Mucosa of gallbladder (tissue), 1 donor: Measurements from ENCODE around the gene IPO5. TPM values are rescaled to one million over a fixed set of nuclear protein-coding genes. Genes with fewer than 3 reads are reported as not detected.

ENCODE experiments used
- DNase-seq: peaks from one replicate; pipeline ENCODE4 v3.0.0-alpha.2; 2020; ENCODE audit warnings: low spot score
- total RNA-seq: library from RNA; stranded (reverse); gene quantifications from one replicate; pipeline ENCODE4 v1.2.1, GENCODE V29; 2021
- donor health status: DM: no; HTN: no; CAD: no.

The IPO5 gene
- total RNA-seq: 101 TPM

- DNase-seq: no peak
Observed at GRCh38 chr13:97953376-97953970, at the start of gene IPO5. TSS of gene IPO5 (plus strand) at chr13:97953675. CDS start at chr13:97976697, 23,022 bp downstream.

GRCh38 chr13:97904059-97904458, 49.4 kb upstream of the IPO5 start:
- no peak for DNase-seq

DNA sequence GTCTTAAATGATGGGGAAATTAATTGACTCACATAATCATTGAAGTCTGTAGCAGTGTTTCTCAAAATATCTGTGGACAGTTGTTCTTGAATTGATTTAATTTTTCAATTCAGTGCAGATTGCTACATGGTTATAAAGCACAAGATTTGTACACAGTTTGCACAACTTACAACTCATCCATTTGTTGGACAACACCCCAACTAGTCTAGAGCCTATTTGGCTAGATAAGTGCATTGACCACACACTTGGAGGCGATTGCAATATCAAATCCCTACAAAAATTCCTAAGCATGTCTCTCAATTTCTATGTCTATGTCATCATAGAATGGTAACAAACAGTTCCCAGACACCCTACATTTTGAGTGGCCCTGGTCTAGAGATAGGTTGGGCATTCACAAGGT, 48.0 kb upstream of the IPO5 start:
- DNase-seq: no peak

DNA sequence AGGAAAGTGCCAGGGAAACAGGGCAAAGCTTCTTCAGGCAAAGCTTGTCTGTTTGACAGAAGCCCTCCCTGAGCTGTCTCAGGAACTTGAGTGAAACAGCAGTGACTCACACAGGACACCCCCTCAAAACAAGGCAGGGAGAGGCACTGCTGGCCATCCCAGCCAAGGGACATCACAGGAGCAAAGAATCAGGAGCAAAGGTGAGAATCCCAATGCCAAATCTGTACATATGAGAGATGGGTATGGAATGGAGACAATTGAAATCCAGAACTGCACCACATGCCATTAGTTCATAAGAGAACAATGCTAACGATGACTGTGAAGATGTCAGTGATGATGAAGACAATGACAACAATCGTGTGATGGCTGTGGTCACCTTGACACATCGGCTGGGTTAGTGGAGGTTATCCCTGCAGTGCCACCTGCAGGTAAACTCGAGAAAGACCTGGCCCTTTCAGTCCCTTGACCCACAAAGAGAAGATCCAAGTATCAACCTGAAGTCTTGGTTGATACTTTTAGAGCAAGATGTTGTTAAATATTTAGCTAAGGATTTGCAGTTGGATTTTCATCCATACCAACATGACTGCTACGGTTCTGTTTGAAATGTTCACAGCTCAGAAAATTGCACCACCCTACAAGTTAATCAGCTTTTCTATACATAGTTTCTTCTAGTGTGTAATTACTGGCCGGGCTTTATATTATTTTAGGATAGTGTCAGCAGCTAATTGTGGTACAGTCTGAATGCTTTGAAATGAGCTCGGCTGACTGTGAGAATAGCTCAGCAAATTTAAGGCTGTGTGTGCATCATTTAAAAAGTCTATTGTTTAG, 42.0 kb upstream of the IPO5 start:
- no peak for DNase-seq

DNA sequence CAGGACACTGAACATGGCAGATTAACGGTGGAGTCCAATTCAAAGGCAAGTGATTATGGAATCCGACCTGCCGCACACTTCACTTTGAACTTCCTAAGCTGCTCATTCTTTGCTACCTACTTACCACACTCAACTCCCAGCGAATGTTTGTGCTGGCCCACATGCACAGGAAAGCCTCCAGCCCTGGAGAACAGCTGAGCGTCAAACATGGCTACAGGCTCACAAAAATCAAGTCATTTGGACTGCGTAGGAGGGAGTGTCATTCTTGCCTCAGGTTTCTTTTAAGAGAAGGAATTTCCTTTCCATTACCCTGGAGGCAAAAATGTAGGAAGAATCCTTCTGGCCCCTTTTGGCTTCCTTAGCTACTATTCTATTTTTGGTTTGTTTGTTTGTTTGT, 41.3 kb upstream of the IPO5 start:
- DNase-seq: no peak

DNA sequence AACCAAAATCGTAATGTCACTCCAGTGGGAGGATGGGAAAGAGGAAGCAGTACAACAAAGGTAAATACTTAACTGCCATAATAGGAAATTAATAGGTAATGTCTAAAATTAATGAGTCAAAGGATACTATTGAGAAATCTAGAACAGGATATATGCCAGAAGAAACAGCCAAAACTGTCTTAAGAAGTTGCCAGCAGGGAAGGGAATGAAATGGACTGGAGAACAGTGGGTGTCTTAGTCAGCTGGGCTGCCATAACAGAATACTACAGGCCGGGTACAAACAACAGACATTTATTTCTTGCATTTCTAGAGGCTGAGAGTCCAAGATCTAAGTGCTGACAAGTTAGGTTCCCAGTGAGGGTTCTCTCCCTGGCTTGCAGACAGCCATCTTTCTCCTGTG, 40.3 kb upstream of the IPO5 start:
- DNase-seq: no peak

DNA sequence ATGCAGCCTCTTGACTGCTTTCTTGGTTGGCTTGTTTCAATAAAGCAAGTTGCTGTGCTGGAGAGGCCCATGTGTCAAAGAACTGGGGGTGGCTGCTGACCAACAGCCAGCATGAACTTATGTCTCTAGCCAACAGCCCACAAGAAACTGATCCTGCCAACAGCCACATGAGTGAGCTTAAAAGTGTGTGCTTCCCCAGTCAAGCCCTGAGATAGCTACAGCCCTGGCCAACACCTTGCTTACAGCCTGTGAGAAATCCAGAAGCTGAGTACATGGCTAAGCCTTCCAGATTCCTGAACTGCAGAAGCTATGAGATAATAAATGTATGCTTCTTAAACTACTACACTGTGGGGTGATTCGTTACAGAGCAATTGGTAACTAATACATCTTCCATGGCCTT, 38.9 kb upstream of the IPO5 start:
- DNase-seq: no peak

- DNase-seq: no peak
Observed at GRCh38 chr13:97921176-97921816, 32.2 kb upstream of the IPO5 start.

- DNase-seq: no peak
Observed at GRCh38 chr13:97928301-97928700, 25.2 kb upstream of the IPO5 start.

DNA sequence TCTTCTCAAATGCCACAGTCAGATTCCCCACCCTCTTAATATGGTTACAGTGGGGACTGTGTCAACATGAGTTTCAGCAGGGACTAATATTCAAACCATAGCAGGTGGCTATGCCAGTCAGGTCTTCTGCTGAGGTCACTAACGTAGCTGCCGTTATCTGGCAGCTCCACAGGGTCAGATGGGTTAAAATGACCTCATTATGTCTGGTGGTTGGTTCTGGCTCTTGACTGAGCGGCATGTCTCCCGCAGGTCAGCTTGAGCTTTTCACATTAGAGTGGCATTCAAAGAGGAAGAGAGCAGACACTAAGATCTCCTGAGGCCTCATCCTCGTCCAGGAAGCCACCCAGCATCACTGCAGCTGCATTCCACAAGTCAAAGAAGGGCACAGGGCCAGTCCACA, 21.4 kb upstream of the IPO5 start:
- DNase-seq: no peak

GRCh38 chr13:97932647-97933046, 20.8 kb upstream of the IPO5 start:
- DNase-seq: no peak

- no peak for DNase-seq
Observed at GRCh38 chr13:97933776-97934175, 19.7 kb upstream of the IPO5 start.

- no peak for DNase-seq
Observed at GRCh38 chr13:97934590-97934989, 18.9 kb upstream of the IPO5 start.

DNA sequence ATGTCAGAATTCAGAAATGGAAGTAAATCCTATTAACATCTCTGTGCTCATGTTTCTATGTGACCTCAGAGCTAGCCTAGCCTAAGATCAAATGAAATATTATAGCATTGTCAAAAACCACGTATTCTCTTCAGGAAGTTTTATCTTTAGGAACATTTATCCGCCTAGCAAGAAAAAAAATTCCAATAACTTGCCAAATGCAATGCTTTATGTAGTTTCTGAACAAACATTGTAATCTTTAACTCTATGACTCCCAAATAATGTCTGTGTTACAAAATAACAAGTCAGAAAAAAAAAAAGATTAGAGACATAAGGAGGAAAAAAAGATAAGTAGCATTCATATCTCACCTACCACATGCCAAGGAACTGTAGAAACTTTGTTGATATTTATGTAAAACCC, 18.4 kb upstream of the IPO5 start:
- no peak for DNase-seq

GRCh38 chr13:97936036-97936435, 17.4 kb upstream of the IPO5 start:
- no peak for DNase-seq

DNA sequence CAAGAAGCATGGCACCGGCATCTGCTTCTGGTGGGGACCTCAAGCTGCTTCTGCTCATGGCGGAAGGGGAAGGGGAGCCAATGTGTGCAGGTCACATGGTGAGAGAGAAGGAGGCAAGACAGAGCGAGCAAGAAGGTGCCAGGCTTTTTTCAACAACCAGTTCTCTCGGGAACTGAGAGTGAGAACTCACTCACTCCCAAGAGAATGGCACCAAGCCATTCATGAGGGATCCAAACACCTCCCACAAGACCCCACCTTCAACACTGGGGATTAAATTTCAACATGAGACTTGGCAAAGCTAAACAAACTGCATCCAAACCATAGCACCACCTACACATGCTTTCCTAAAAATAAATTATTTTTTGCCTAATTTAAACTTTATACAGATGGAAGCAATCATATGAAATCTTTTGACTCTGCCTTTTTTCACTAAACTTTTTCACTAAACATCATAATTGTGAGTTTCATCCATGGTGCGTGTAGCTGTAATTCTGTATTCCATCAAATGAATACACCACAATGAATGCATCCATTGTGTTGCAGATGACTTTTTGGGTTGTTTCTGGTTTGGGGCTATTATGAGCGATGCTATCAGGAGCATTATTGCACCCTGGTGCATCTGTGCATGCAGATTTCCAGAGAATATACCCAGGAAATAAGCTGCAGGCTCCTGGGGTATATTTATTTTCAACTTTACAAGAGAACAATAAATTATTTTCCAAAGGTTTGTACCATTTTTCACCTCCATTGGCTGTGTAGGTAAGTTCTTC, 14.6 kb upstream of the IPO5 start:
- DNase-seq: no peak

DNA sequence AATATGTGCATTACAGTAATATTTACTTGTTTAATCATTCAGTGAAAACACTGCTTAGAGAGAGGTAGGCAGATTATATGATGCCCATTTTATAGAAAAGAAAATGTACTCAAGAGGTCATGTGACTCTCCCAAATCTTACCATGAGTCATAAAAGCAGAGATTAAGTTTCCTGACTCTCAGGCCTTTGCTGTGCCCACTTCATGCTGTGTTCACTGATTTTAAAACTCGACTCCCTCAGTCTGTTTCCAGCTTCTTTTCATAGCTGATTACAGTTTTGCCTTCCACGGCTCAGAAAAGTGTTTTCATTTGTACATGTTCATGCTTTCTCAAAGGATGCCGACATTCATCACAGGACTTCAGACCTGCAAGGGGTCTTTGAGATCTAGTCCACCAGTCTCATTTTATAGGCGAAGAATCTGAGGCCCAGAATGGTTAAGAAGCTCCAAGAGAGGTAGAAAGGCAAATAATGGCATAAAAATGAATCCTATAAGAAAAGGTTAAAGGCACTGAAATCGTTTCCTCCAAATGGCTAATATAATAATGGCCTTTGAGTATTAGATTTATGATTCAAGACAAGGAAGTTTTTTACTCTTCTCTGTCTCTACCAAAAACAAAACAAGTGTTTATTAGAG, 9.0 kb upstream of the IPO5 start:
- no peak for DNase-seq

DNA sequence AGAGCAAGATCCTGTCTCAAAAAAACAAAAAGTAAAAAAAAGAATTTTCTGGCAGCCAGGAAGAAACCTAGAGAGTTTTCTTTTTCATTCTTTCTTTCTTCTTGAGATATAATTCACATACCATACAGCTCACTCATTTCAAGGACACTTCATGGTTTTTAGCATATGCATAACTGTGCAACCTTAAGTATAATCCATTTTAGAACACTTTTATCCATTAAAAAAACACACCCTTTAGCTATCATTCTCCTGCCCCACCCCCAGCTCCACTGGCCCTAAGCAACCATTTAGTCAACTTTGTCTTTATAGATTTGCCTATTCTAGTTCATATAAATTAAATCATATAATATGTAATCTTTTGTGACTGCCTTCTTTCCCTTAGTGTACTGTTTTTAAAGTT, 8.1 kb upstream of the IPO5 start:
- DNase-seq: no peak

GRCh38 chr13:97945792-97946419, 7.6 kb upstream of the IPO5 start:
- no peak for DNase-seq

DNA sequence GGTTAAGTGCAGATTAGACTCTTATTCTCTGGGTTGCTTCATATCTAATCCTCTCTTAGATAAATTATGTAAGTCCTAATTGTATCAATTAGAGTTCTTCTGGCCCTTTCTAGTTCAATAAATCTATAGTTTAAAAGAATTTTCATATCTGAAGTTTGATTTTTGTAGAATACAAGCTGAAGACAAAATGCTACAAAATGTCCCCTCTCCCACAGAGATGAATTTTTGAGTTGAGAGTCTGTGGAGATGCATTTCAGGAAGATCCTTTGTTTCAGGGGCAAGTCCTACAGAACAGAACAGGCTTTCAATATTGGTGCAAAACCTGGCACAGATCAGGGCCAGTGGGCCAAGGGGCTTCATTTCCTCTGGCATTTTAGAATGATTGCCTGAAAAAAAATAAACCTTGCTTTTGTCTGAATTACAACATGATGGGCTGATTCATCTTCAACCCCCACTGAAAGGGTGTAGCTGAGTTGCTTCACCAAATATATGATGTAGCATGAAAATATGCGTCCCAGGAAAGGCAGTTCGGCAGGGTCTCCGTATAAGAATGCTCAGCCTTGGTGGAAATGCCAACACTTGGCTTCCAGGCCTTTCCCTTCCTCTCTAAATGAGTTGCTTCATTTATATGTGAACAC, 6.4 kb upstream of the IPO5 start:
- no peak for DNase-seq

GRCh38 chr13:97948041-97948440, 5.4 kb upstream of the IPO5 start:
- no peak for DNase-seq
